MV-4-11 (cell line): ENCODE measurements around the gene SYT2.
"Not testable (repeated sequence)": the region's sequence is repeated elsewhere in the genome, so short reads cannot be mapped to it uniquely, and the experiment has no call there.

Experiments
- DNase-seq: peaks from one replicate; lab custom pipeline; 2025; lab: John Stamatoyannopoulos, UW

The SYT2 gene

GRCh38 chr1:202623075-202623474 lies 87.2 kb downstream of the SYT2 start:
- peak; percentile 16 for DNase-seq

- no peak for DNase-seq
These were observed 87.9 kb downstream of the SYT2 start for GRCh38 chr1:202622388-202622787.

- no peak for DNase-seq
These were observed 88.8 kb downstream of the SYT2 start for GRCh38 chr1:202621446-202621845.

- not testable (repeated sequence) for DNase-seq
These were observed 90.2 kb downstream of the SYT2 start for GRCh38 chr1:202620036-202620435.

- DNase-seq = no peak
These were observed 90.7 kb downstream of the SYT2 start for GRCh38 chr1:202619505-202619904.

- DNase-seq = not testable (repeated sequence)
These were observed 91.2 kb downstream of the SYT2 start for GRCh38 chr1:202619012-202619411.

GRCh38 chr1:202616355-202616915 lies 93.8 kb downstream of the SYT2 start:
- no peak for DNase-seq

- peak; percentile 99 for DNase-seq
These were observed 94.5 kb downstream of the SYT2 start for GRCh38 chr1:202615501-202616354.

- DNase-seq = not testable (repeated sequence)
These were observed 95.1 kb downstream of the SYT2 start for GRCh38 chr1:202615208-202615500.

- peak; percentile 40 for DNase-seq
These were observed 95.7 kb downstream of the SYT2 start for GRCh38 chr1:202614363-202615207.

- DNase-seq = no peak
These were observed 96.7 kb downstream of the SYT2 start for GRCh38 chr1:202613571-202613970.

GRCh38 chr1:202612036-202612435 lies 98.2 kb downstream of the SYT2 start:
- DNase-seq = not testable (repeated sequence)

GRCh38 chr1:202605515-202605914 lies 104.7 kb downstream of the SYT2 start:
- DNase-seq = peak; percentile 25

GRCh38 chr1:202603435-202603834 lies 106.8 kb downstream of the SYT2 start:
- DNase-seq = no peak

GRCh38 chr1:202600432-202601041 lies 109.7 kb downstream of the SYT2 start:
- no peak for DNase-seq

- peak; percentile 67 for DNase-seq
These were observed 110.4 kb downstream of the SYT2 start for GRCh38 chr1:202599669-202600431.

- DNase-seq = peak; percentile 93
These were observed 113.0 kb downstream of the SYT2 start for GRCh38 chr1:202597090-202597761.

- DNase-seq = no peak
These were observed 113.6 kb downstream of the SYT2 start for GRCh38 chr1:202596638-202597037.

GRCh38 chr1:202593845-202594244 lies 116.4 kb downstream of the SYT2 start:
- DNase-seq = no peak

- DNase-seq = no peak
These were observed 118.1 kb downstream of the SYT2 start for GRCh38 chr1:202592146-202592545.

GRCh38 chr1:202591515-202591914 lies 118.7 kb downstream of the SYT2 start:
- DNase-seq = no peak
